Neural crest cell (in vitro differentiated cells): ENCODE data around the gene ACP7. TPM values are rescaled to one million over a fixed set of nuclear protein-coding genes. Genes with fewer than 3 reads are reported as not detected.

Experiments used
- DNase-seq: peaks from one replicate; pipeline ENCODE4 v3.0.0; 2021; ENCODE audit warnings: low read depth, mixed read lengths, low spot score
- H3K27ac Mint-ChIP-seq: one replicate; pipeline ENCODE4 v1.8.0; 2021; ENCODE audit warnings: mild to moderate bottlenecking, mixed read lengths; ENCODE audit not compliant: unreplicated experiment
- H3K27me3 Mint-ChIP-seq: 2 replicates; pipeline ENCODE4 v1.8.0; 2021; ENCODE audit warnings: low read depth, mild to moderate bottlenecking, mixed read lengths
- H3K36me3 Mint-ChIP-seq: 2 replicates; pipeline ENCODE4 v1.8.0; 2021; ENCODE audit warnings: low read depth, mild to moderate bottlenecking, mixed read lengths
- H3K4me1 Mint-ChIP-seq: 2 replicates; pipeline ENCODE4 v1.8.0; 2021; ENCODE audit warnings: mixed read lengths
- H3K4me3 Mint-ChIP-seq: one replicate; pipeline ENCODE4 v1.8.0; 2021; ENCODE audit warnings: mild to moderate bottlenecking, mixed read lengths
- H3K9me3 Mint-ChIP-seq: 2 replicates; pipeline ENCODE4 v1.8.0; 2021; ENCODE audit warnings: mixed read lengths
- total RNA-seq: library from RNA; stranded (reverse); gene quantifications from 2 replicates; pipeline ENCODE4 v1.2.1, GENCODE V29; 2021
- TF ChIP-seq, protein P1 (sequence below): fragments of 200-600 bp; sonication (generic); conservative IDR thresholded peaks from 2 replicates; pipeline ENCODE4 v1.5.0; 2021; ENCODE audit warnings: antibody characterized with exemption, mild to moderate bottlenecking

ACP7 gene
- total RNA-seq, 1 donor from 2014 or later = not detected

DNA sequence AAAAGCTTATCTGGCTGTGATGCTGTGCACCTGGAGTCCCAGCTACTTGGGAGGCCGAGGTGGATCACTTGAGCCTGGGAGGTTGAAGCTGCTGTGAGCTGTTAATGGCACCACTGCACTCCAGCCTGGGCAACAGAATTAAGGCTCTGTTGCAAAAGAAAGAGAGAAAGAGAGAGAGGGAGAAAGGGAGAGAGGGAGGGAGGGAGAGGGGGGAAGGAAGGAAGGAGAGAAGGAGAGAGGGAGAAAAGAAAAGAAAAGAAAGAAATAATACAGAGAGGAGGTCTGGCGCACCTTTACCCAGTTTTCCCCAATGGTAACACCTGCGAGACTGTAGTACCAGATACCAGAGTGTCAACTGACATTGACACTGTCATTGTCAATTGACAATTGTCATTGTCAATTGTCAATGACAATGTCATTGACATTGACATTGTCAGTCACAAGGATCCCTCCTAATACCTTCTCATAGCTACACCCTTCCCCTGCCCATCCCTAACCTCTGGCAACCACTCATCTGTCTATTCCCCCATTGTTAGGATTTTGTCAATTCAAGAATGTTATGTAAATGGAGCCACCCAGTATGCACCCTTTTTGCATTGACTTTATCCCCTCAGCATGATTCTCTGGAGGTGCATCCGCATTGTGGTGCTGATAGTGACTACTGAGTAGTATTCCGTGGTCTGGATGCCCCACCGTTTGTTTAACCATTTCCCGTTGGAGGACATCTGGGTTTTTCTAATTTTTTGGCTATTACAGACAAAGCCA lies 62.7 kb downstream of the ACP7 start:
- peaks cover 9% of the 10 kb centered on the region for H3K36me3 Mint-ChIP-seq
- no peak overlapping the region for H3K27ac Mint-ChIP-seq
- TF ChIP-seq, protein P1, sequence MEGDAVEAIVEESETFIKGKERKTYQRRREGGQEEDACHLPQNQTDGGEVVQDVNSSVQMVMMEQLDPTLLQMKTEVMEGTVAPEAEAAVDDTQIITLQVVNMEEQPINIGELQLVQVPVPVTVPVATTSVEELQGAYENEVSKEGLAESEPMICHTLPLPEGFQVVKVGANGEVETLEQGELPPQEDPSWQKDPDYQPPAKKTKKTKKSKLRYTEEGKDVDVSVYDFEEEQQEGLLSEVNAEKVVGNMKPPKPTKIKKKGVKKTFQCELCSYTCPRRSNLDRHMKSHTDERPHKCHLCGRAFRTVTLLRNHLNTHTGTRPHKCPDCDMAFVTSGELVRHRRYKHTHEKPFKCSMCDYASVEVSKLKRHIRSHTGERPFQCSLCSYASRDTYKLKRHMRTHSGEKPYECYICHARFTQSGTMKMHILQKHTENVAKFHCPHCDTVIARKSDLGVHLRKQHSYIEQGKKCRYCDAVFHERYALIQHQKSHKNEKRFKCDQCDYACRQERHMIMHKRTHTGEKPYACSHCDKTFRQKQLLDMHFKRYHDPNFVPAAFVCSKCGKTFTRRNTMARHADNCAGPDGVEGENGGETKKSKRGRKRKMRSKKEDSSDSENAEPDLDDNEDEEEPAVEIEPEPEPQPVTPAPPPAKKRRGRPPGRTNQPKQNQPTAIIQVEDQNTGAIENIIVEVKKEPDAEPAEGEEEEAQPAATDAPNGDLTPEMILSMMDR = no peak
- H3K4me3 Mint-ChIP-seq = no peak overlapping the region
- H3K4me1 Mint-ChIP-seq = peaks cover 41% of the 10 kb centered on the region
- no peak for DNase-seq
- no peaks in the 10 kb centered on the region for H3K27me3 Mint-ChIP-seq
- H3K9me3 Mint-ChIP-seq = peaks cover 2% of the 10 kb centered on the region

DNA sequence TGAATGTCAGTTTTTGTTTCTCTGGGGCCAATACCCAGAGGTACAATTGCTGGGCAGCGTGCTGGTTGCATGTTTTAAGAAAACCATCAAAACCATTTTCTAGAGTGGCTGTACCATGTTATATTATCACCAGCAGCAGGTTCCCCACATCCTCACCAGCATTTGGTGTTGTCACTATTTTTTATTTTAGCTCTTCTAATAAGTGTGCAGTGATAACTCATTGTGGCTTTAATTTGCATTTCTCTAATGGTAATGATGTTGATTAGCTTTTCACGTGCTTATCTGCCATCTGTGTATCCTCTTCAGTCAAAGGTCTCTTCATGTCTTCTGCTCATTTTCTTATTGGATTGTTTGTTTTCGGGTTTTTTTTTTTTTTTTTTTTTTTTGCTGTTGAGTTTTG lies 63.3 kb downstream of the ACP7 start:
- H3K36me3 Mint-ChIP-seq = peaks cover 9% of the 10 kb centered on the region
- no peak overlapping the region for H3K27ac Mint-ChIP-seq
- TF ChIP-seq, protein P1 = no peak

DNA sequence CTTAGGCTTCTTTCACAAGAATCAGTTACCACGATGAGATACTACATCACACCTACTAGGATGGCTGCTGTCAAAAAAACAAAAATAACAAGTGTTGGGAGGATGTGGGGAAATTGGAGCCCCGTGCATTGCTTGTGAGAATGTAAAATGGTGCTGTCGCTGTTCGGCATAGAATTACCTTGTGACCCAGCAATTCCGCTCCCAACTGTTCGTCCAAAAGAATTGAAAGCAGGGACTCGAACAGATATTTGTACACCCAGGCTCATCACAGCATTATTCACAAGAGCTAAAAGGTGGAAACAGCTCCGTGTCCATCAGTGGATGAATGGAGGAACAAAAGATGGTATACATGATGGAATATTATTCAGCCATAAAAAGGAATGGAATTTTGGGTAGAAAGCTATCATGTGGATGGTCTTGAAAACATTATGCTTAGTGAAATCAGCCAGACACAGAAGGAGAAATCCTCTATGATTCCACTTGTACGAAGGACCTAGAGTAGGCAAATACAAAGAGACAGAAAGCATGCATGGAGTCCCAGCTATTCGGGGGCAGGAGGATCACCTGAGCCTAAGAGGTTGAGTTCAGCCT lies 64.9 kb downstream of the ACP7 start:
- no peak for DNase-seq
- H3K9me3 Mint-ChIP-seq = peaks cover 2% of the 10 kb centered on the region
- no peak overlapping the region for H3K27ac Mint-ChIP-seq
- no peaks in the 10 kb centered on the region for H3K27me3 Mint-ChIP-seq
- no peak overlapping the region for H3K4me3 Mint-ChIP-seq
- TF ChIP-seq, protein P1 = no peak
- peaks cover 12% of the 10 kb centered on the region for H3K36me3 Mint-ChIP-seq
- H3K4me1 Mint-ChIP-seq = peaks cover 32% of the 10 kb centered on the region

More for the DNA sequence above, 63.3 kb downstream of the ACP7 start:
- H3K9me3 Mint-ChIP-seq = peaks cover 2% of the 10 kb centered on the region
- H3K4me3 Mint-ChIP-seq = no peak overlapping the region
- peaks cover 38% of the 10 kb centered on the region for H3K4me1 Mint-ChIP-seq
- H3K27me3 Mint-ChIP-seq = no peaks in the 10 kb centered on the region
- no peak for DNase-seq

DNA sequence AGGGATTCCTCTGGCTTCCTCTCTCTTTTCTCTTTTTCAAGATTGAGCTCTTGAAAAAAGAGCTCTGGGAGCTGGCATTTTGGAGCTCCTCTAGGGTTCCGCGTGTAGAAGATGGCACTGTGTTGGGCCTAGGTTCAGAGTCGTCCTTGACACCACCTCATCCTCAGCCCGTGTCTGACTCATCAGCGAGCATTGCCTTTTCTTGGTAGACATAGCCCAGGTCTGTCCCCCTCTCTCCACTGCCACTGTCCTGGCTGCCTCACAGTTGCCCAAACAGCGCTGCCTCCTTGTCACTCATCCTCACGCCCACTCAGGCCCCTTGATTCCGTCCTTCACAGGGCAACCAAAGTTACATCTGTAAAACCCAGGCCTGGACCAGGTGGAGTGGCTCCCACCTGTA lies 66.1 kb downstream of the ACP7 start:
- TF ChIP-seq, protein P1 = no peak
- Mint-ChIP-seq H3K4me3 (no peak overlapping the region), H3K9me3 (peaks cover 2% of the 10 kb centered on the region), H3K36me3 (peaks cover 13% of the 10 kb centered on the region), H3K27me3 (no peaks in the 10 kb centered on the region), H3K27ac (no peak overlapping the region), H3K4me1 (peaks cover 24% of the 10 kb centered on the region)
- DNase-seq = no peak

DNA sequence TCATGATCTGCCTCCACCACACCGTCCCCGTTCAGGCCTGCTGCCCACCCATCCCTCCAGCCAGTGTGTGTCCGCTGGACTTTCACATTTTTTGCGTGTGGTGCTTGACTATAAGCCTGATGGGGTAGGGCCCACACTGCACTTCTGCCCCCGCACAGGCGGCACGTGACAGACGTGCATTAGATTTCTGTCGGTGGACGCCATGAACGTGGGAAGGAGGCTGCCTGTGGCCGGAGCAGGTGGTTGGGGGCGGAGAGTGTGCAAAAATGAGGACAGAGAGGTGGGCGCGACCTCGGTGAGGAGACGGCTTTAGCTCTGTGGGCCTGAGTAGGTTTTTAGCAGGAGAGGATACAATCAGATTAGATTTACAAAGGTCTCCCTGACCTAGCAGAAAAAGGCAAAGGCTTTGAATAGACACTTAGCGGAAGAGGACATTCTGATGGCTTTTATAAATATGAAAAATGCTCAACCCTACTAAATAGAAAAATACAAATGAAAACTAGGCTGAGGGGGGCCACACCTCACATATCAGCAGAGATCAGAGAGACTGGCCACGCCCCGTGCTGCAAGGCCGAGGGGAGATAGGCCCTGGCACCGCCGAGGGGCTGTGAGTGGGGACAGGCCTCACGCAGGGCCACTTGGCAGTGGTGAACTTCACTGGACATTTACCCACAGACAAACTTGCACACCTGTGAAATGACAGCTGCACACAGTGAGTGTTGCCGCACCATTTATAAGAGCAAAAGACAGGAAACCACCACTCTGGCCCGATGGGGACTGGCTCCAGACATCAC lies 66.8 kb downstream of the ACP7 start:
- H3K4me3 Mint-ChIP-seq = no peak overlapping the region
- DNase-seq = no peak
- TF ChIP-seq, protein P1 = no peak
- H3K27ac Mint-ChIP-seq = peak overlapping the region; percentile 52
- H3K4me1 Mint-ChIP-seq = peaks cover 22% of the 10 kb centered on the region
- H3K9me3 Mint-ChIP-seq = peaks cover 2% of the 10 kb centered on the region
- peaks cover 13% of the 10 kb centered on the region for H3K36me3 Mint-ChIP-seq
- no peaks in the 10 kb centered on the region for H3K27me3 Mint-ChIP-seq
